Measurements from ENCODE around the gene TMEM59. TPM values are rescaled to one million over a fixed set of nuclear protein-coding genes. Genes with fewer than 3 reads are reported as not detected.
"Not testable (repeated sequence)": the region's sequence is repeated elsewhere in the genome, so short reads cannot be mapped to it uniquely, and the experiment has no call there.

The TMEM59 gene
- total RNA-seq, 1 donor from 2014 or later: 225 TPM

DNA sequence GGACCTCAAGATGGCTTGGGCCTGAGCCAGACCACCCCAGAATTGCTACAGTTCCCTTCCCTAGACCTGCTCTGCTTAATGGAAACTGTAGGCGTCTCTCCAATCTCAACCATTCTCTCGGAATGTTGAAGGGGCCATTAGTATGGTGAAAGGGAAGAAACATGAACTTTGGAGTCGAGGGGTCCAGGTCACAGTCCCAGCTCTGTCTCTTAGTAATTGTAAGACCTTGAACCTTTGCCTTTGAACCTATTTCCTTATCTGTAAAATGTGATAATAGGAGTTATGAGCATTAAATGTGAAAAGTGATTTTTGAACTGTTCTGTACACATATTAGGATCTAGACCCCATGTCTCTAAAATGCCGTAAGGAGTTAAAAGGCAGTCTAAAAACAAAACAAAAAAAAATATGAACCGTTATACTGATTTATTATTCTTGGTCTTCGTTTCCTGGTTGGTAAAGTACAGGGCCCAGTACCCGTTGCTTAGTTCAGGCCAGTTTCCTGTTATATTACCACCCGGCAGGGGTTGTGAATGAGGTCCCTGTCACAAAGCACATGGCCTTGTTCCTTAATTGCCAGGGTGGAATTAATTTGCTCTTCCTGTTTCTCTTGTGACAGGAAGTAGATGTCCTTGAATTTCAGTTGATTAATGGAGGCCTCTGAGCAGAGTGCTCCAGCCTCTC is 42.7 kb upstream of the TMEM59 start:
- H3K27ac Mint-ChIP-seq: no peak overlapping the region
- no peaks in the 10 kb centered on the region for H3K27me3 Mint-ChIP-seq (ENCODE audit: low read depth)
- H3K9me3 Mint-ChIP-seq: no peaks in the 10 kb centered on the region
- peaks cover 3% of the 10 kb centered on the region for H3K4me1 Mint-ChIP-seq
- no peak overlapping the region for H3K4me3 Mint-ChIP-seq
- H3K36me3 Mint-ChIP-seq: peaks cover 6% of the 10 kb centered on the region
- no peak for DNase-seq (ENCODE audit: low spot score in 2 of 2, unreplicated experiment in 2 of 2)
- TF ChIP-seq, protein P1, sequence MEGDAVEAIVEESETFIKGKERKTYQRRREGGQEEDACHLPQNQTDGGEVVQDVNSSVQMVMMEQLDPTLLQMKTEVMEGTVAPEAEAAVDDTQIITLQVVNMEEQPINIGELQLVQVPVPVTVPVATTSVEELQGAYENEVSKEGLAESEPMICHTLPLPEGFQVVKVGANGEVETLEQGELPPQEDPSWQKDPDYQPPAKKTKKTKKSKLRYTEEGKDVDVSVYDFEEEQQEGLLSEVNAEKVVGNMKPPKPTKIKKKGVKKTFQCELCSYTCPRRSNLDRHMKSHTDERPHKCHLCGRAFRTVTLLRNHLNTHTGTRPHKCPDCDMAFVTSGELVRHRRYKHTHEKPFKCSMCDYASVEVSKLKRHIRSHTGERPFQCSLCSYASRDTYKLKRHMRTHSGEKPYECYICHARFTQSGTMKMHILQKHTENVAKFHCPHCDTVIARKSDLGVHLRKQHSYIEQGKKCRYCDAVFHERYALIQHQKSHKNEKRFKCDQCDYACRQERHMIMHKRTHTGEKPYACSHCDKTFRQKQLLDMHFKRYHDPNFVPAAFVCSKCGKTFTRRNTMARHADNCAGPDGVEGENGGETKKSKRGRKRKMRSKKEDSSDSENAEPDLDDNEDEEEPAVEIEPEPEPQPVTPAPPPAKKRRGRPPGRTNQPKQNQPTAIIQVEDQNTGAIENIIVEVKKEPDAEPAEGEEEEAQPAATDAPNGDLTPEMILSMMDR (IDR thresholded peaks at IDR 0.05; ENCODE audit: unreplicated experiment): no peak

DNA sequence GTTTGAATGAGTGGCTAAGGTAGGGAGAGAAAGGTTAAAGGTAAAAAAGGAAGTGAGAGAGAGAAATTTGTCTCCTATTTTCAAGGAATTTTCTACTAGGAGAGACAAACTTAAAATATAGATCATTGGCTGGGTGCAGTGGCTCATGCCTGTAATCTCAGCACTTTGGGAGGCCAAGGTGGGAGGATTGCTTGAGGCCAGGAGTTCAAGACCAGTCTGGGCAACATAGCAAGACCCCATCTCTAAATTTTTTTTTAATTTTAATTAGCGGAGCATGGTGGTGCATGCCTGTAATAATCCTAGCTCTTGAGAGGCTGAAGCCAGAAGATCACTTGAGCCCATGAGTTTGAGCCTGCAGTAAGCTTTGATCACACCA is 41.7 kb upstream of the TMEM59 start:
- H3K36me3 Mint-ChIP-seq; H3K4me1 Mint-ChIP-seq; H3K9me3 Mint-ChIP-seq; H3K4me3 Mint-ChIP-seq; H3K27ac Mint-ChIP-seq; H3K27me3 Mint-ChIP-seq (ENCODE audit: low read depth); DNase-seq (ENCODE audit: low spot score in 2 of 2, unreplicated experiment in 2 of 2): not testable (repeated sequence)

DNA sequence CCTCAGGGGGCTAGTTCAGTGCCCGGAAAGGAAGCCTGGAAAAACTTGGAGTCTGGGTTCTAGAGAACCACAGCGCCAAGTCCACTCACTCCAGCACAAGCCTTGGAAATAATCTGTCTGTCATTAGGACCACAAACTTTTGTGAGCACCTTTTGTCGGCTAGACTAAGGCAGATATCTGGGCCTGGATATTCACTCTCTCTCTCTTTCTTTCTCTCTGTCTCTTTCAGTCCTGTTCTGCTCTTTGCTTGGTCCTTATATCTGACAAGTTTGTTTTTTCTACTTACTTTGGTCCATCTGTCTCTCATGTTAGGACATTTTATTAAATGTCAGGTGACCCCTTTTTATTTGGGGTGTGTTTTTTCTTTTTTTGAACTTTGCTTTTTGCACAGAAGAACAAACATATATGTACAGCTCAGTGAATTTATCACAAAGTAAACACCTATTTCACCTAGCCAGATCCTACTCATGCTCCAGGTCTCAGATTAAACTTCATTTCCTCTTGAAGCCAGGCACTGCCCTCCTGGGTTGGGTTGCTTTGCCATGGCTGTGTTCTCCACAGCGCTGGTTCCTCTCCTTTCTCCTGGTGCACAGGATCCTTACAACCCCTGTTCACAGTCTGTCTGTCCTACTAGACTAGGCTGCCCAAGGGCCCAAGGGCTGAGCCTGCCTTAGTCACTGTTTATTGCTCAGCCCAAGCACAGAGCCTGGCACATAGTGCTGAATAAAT is 41.2 kb upstream of the TMEM59 start:
- Mint-ChIP-seq H3K4me3 (no peak overlapping the region), H3K36me3 (peaks cover 6% of the 10 kb centered on the region), H3K9me3 (no peaks in the 10 kb centered on the region), H3K27ac (no peak overlapping the region), H3K4me1 (peaks cover 3% of the 10 kb centered on the region), H3K27me3 (ENCODE audit: low read depth) (no peaks in the 10 kb centered on the region)
- TF ChIP-seq, protein P1 (IDR thresholded peaks at IDR 0.05; ENCODE audit: unreplicated experiment): no peak
- no peak for DNase-seq (ENCODE audit: low spot score in 2 of 2, unreplicated experiment in 2 of 2)

DNA sequence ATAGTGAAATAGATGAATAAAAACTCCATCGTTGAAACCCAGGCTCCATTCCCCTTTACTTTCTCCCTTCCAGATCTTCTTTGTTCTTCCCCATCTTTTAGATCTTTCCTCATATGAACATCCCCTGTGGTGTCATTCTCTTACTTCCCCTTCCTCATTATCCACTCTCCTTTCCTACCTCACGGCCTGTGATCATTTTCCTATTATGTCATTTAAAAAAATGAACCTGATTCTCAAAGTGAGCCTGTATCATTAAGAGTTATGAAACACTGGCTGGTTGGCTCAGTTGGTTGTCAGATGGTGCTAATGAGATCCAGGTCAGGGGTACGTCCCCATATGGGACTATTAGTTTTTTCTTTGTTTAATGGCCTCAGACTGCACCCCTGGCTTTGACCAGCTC is 38.7 kb upstream of the TMEM59 start:
- H3K27me3 Mint-ChIP-seq (ENCODE audit: low read depth): no peaks in the 10 kb centered on the region
- no peak overlapping the region for H3K27ac Mint-ChIP-seq
- H3K9me3 Mint-ChIP-seq: no peaks in the 10 kb centered on the region
- H3K4me3 Mint-ChIP-seq: no peak overlapping the region
- peaks cover 3% of the 10 kb centered on the region for H3K36me3 Mint-ChIP-seq
- no peak for DNase-seq (ENCODE audit: low spot score in 2 of 2, unreplicated experiment in 2 of 2)
- TF ChIP-seq, protein P1 (IDR thresholded peaks at IDR 0.05; ENCODE audit: unreplicated experiment): no peak
- H3K4me1 Mint-ChIP-seq: peaks cover under 1% of the 10 kb centered on the region

DNA sequence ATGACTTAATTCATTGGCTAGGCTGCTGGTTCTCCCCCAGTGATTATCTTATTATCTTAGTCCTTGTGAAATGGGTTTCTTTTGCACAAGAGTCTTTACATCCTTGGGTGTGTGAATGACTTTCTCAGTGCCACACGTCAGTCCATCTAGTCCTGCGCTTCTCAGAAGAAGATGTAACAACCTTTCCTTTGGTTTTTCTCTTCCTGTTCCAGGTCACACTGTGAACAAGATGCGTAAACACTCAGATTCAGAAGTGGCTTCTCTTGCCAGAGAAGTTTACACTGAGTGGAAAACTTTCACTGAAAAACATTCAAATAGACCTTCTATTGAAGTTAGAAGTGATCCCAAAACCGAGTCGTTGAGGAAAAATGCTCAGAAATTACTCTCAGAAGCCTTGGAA is 35.4 kb upstream of the TMEM59 start:
- no peak for DNase-seq (ENCODE audit: low spot score in 2 of 2, unreplicated experiment in 2 of 2)
- Mint-ChIP-seq H3K9me3 (no peaks in the 10 kb centered on the region), H3K4me3 (no peak overlapping the region), H3K36me3 (no peaks in the 10 kb centered on the region), H3K27me3 (ENCODE audit: low read depth) (no peaks in the 10 kb centered on the region), H3K4me1 (no peaks in the 10 kb centered on the region), H3K27ac (no peak overlapping the region)
- TF ChIP-seq, protein P1 (IDR thresholded peaks at IDR 0.05; ENCODE audit: unreplicated experiment): no peak

DNA sequence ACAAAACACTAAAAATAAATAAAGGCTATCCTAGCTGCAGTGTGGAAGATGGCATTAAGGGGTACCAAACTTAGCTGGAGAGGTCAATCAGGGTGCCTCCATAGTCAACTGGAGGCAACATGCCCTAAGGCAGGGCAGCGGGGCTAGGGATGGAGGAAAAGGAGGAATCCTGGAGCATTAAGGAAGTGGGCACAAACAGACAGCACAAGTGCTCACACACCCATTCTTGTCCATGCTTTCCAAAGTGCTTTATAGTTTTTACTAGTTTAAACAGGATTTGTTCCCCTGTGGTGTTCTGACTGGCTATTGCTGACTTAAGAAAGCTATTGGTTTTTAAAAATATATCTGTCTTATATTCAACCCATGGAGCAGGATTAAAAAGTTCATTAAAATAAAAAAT is 33.8 kb upstream of the TMEM59 start:
- H3K4me1 Mint-ChIP-seq: no peaks in the 10 kb centered on the region
- H3K27ac Mint-ChIP-seq: no peak overlapping the region
- H3K27me3 Mint-ChIP-seq (ENCODE audit: low read depth): no peaks in the 10 kb centered on the region
- DNase-seq (ENCODE audit: low spot score in 2 of 2, unreplicated experiment in 2 of 2): no peak
- TF ChIP-seq, protein P1 (IDR thresholded peaks at IDR 0.05; ENCODE audit: unreplicated experiment): no peak
- H3K9me3 Mint-ChIP-seq: no peaks in the 10 kb centered on the region
- no peaks in the 10 kb centered on the region for H3K36me3 Mint-ChIP-seq
- no peak overlapping the region for H3K4me3 Mint-ChIP-seq
